B cell (primary cell): ENCODE results near the gene COBL.

Experiments used
- CTCF ChIP-seq: fragments of 200-600 bp; IDR thresholded peaks from one replicate; pipeline ENCODE4 v1.8.0; 2022; ENCODE audit warnings: antibody characterized with exemption, mild to moderate bottlenecking
- EZH2 ChIP-seq: IDR thresholded peaks from 2 replicates; pipeline ENCODE4 v1.6.1; 2012; ENCODE audit warnings: borderline replicate concordance, low read depth, mild to moderate bottlenecking, moderate library complexity, low read length; ENCODE audit not compliant: insufficient read depth, poor library complexity, severe bottlenecking

GRCh38 chr7:51317582-51317910, 937 bp upstream of the COBL start:
- TF ChIP-seq CTCF: no peak
- TF ChIP-seq EZH2: no peak
